HL-60 (cell line): ENCODE data around the gene ABCC1.

Experiments used
- DNase-seq, 2 experiments: peaks; one replicate each; pipeline ENCODE4 v3.0.0-alpha.2; 2010 to 2020; ENCODE audit warnings: low read depth in 1 of 2, low spot score in 1 of 2
- H3K27ac ChIP-seq: fragments of 250-450 bp; sonication (Bioruptor Pico); replicated peaks from 2 replicates; pipeline ENCODE4 v1.5.1; 2020; ENCODE audit warnings: mild to moderate bottlenecking, moderate library complexity
- H3K27me3 ChIP-seq: fragments of 250-450 bp; sonication (Bioruptor Pico); 2 replicates; pipeline ENCODE4 v1.5.1; 2021; ENCODE audit warnings: mild to moderate bottlenecking, moderate library complexity; ENCODE audit not compliant: insufficient read depth, poor library complexity, severe bottlenecking
- H3K4me3 ChIP-seq: replicated peaks from 2 replicates; pipeline ENCODE4 v1.5.1; 2011; ENCODE audit warnings: mild to moderate bottlenecking, control low read depth, low read length; ENCODE audit not compliant: insufficient read depth
- GABPA ChIP-seq: IDR thresholded peaks from 2 replicates; pipeline ENCODE4 v1.6.1; 2012; ENCODE audit warnings: low read depth
- POLR2AphosphoS5 ChIP-seq: IDR thresholded peaks from 2 replicates; pipeline ENCODE4 v1.6.1; 2012; ENCODE audit warnings: low read depth
- SPI1 ChIP-seq: IDR thresholded peaks from 2 replicates; pipeline ENCODE4 v1.6.1; 2012; ENCODE audit warnings: low read depth, mild to moderate bottlenecking, borderline replicate concordance
- TF ChIP-seq, protein P1 (sequence below): IDR thresholded peaks from one replicate; pipeline ENCODE4 v1.5.1; 2011; ENCODE audit warnings: low read length, control low read depth, inconsistent platforms; ENCODE audit not compliant: insufficient read depth
- TF ChIP-seq, protein P2 (sequence below): IDR thresholded peaks from 2 replicates; pipeline ENCODE4 v1.6.1; 2012; ENCODE audit warnings: low read depth; ENCODE audit not compliant: insufficient replicate concordance

ABCC1 gene

DNA sequence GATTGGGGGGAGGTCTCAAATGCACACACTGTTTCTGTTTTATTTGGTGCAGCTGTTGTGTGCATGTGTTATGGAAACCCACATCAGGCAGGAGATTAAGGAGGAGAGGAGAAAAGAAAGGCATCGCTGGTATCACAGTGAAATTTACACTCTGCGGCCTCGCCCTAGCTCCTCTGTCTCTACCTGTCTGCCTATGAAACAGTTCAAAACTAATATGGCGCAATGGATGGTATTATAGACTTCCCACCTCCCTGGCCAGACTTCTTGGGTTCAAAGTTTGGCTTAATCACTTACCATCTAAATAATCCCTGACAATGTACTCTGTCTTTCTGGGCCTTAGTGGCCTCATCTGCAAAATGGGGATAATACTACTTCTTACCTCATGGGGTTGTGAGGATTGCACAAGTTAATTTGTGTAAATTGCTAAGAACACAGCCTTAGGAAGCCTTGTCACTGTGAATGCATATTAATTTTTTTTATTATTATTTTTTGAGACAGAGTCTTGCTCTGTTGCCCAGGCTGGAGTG lies 1.4 kb upstream of the ABCC1 start:
- no peak overlapping the region for H3K27ac ChIP-seq
- TF ChIP-seq GABPA: no peak
- no peaks in the 10 kb centered on the region for H3K27me3 ChIP-seq
- no peak overlapping the region for H3K4me3 ChIP-seq
- no peak for DNase-seq

DNA sequence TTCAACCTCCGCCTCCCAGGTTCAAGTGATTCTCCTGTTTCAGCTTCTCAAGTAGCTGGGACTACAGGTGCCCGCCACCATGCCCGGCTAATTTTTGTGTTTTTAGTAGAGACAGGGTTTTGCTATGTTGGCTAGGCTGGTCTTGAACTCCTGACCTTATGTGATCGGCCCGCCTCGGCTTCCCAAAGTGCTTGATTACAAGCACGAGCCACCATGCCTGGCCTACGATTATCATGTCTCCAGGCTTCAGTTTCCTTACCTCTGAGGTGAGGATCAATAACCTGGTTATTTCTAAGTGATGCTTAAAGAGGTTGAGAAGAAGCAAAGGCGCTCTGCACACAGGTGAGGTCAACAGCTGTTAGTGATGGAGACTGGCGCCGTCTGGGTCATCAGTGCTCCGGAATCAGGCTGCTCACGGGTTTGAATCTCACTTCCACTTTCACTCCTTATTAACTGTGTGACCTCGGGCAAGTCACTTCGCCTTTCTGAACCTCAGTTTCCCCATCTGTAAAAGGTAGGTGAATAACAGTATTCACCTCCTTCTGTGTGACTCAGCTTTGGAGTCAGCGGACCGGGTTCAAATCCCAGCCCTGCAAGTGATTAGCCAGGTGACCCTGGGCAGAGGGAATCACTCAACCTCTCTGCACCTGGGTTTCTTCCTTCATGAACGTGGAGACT lies 745 bp upstream of the ABCC1 start:
- Histone ChIP-seq H3K27me3 (no peaks in the 10 kb centered on the region), H3K27ac (peak overlapping the region; percentile 49), H3K4me3 (peak overlapping the region; percentile 74)
- DNase-seq: no peak
- TF ChIP-seq, protein P1, sequence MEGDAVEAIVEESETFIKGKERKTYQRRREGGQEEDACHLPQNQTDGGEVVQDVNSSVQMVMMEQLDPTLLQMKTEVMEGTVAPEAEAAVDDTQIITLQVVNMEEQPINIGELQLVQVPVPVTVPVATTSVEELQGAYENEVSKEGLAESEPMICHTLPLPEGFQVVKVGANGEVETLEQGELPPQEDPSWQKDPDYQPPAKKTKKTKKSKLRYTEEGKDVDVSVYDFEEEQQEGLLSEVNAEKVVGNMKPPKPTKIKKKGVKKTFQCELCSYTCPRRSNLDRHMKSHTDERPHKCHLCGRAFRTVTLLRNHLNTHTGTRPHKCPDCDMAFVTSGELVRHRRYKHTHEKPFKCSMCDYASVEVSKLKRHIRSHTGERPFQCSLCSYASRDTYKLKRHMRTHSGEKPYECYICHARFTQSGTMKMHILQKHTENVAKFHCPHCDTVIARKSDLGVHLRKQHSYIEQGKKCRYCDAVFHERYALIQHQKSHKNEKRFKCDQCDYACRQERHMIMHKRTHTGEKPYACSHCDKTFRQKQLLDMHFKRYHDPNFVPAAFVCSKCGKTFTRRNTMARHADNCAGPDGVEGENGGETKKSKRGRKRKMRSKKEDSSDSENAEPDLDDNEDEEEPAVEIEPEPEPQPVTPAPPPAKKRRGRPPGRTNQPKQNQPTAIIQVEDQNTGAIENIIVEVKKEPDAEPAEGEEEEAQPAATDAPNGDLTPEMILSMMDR: no peak
- no peak for TF ChIP-seq POLR2AphosphoS5
- TF ChIP-seq, protein P2, sequence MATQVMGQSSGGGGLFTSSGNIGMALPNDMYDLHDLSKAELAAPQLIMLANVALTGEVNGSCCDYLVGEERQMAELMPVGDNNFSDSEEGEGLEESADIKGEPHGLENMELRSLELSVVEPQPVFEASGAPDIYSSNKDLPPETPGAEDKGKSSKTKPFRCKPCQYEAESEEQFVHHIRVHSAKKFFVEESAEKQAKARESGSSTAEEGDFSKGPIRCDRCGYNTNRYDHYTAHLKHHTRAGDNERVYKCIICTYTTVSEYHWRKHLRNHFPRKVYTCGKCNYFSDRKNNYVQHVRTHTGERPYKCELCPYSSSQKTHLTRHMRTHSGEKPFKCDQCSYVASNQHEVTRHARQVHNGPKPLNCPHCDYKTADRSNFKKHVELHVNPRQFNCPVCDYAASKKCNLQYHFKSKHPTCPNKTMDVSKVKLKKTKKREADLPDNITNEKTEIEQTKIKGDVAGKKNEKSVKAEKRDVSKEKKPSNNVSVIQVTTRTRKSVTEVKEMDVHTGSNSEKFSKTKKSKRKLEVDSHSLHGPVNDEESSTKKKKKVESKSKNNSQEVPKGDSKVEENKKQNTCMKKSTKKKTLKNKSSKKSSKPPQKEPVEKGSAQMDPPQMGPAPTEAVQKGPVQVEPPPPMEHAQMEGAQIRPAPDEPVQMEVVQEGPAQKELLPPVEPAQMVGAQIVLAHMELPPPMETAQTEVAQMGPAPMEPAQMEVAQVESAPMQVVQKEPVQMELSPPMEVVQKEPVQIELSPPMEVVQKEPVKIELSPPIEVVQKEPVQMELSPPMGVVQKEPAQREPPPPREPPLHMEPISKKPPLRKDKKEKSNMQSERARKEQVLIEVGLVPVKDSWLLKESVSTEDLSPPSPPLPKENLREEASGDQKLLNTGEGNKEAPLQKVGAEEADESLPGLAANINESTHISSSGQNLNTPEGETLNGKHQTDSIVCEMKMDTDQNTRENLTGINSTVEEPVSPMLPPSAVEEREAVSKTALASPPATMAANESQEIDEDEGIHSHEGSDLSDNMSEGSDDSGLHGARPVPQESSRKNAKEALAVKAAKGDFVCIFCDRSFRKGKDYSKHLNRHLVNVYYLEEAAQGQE: no peak
- no peak for TF ChIP-seq GABPA
- TF ChIP-seq SPI1: no peak

DNA sequence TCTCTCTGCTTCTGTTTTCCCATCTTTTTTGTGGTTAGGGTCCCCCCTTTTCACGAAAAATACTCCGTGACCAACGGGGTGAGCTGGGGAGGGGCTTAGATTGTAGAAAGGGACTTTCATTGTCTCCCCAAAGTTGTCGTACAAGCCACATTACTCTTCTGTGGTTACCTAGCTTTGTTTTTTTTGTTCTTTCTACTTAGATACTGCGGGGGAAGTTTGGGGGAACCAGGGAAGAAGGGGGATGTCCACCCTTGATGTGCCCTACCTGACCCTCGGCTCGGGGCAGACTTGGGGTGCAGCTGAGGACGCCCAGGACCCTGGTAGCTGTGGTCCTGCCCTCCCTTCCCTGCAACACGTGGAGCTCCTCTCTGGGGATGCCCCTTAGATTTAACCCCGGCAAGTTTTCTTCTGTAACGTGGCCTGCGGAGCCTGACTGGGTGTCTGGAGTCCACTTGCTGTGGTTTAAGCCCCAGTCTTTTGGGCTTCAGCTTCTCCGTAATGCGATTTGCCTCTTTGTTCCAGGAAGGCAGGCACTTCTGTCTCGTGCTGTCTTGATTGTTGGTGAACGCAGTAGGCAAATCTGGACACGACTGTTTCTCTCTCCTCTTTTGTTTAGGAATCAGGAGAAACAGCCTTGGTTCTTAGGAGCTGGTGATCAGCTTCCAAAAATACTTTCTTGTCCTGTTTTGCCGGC lies 892 bp downstream of the ABCC1 start:
- peak in 1 of 2 experiments; percentile 30 for DNase-seq
- Histone ChIP-seq H3K27ac (peak overlapping the region; percentile 52), H3K27me3 (no peaks in the 10 kb centered on the region), H3K4me3 (peak overlapping the region; percentile 60)
- TF ChIP-seq, protein P2: no peak
- TF ChIP-seq SPI1 (no peak), GABPA (no peak), POLR2AphosphoS5 (no peak)
- TF ChIP-seq, protein P1: no peak

GRCh38 chr16:15950869-15951268 lies 1.5 kb downstream of the ABCC1 start:
- 0 out of 2 replicates have a peak overlapping the region, but pooled peaks have one; percentile 2 for H3K27ac ChIP-seq

More at GRCh38 chr16:15950869-15951268, 1.5 kb downstream of the ABCC1 start:
- H3K4me3 ChIP-seq: peak overlapping the region; percentile 60
- H3K27me3 ChIP-seq: no peaks in the 10 kb centered on the region
- no peak for DNase-seq
- TF ChIP-seq, protein P2: no peak
- no peak for TF ChIP-seq GABPA
- TF ChIP-seq POLR2AphosphoS5: no peak
